ENCODE measurements around the gene PTPRN2.

- no peak for TF ChIP-seq EZH2 (IDR thresholded peaks at IDR 0.05; ENCODE audit: borderline replicate concordance, low read depth, low read length, poor library complexity, severe bottlenecking)
- TF ChIP-seq, protein P1, sequence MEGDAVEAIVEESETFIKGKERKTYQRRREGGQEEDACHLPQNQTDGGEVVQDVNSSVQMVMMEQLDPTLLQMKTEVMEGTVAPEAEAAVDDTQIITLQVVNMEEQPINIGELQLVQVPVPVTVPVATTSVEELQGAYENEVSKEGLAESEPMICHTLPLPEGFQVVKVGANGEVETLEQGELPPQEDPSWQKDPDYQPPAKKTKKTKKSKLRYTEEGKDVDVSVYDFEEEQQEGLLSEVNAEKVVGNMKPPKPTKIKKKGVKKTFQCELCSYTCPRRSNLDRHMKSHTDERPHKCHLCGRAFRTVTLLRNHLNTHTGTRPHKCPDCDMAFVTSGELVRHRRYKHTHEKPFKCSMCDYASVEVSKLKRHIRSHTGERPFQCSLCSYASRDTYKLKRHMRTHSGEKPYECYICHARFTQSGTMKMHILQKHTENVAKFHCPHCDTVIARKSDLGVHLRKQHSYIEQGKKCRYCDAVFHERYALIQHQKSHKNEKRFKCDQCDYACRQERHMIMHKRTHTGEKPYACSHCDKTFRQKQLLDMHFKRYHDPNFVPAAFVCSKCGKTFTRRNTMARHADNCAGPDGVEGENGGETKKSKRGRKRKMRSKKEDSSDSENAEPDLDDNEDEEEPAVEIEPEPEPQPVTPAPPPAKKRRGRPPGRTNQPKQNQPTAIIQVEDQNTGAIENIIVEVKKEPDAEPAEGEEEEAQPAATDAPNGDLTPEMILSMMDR (conservative IDR thresholded peaks at IDR 0.05; ENCODE audit: low read depth, low read length) = no peak
Measured at GRCh38 chr7:158400601-158401225, 186.9 kb downstream of the PTPRN2 start.

Data from A673 (cell line).